ENCODE measurements around the gene KLHDC10. TPM values are rescaled to one million over a fixed set of nuclear protein-coding genes. Genes with fewer than 3 reads are reported as not detected.
"Not testable (repeated sequence)": the region's sequence is repeated elsewhere in the genome, so short reads cannot be mapped to it uniquely, and the experiment has no call there.

The KLHDC10 gene
- total and polyA plus RNA-seq, 2 experiments from 2014 or later, result 7.2 to 29.0 TPM

GRCh38 chr7:130180571-130181262 lies 110.4 kb downstream of the KLHDC10 start:
- H3K9me3 ChIP-seq (ENCODE audit: low read depth), result no peaks in the 10 kb centered on the region
- WGBS (ENCODE audit: low lambda C conversion rate, missing lambda C conversion rate), result 98% methylated on average over 9 of the region's 9 CpGs
- H3K36me3 ChIP-seq (replicated peaks; ENCODE audit: insufficient read depth, low read depth), result no peaks in the 10 kb centered on the region

DNA sequence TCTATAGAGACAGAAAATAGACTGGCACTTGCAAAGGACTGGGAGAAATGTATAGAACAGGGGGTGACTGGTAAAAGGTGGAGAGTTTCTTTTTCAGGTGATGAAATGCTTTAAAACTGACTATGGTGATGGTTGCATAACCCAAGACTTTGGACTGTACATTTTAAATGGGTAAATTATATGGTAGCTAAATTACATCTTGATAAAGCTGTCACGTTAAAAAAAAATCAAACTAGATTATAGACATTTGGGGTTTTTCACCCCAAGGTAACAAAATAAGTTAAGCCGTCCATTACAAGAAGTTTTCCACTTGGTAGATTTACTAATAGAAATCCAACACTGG lies 110.9 kb downstream of the KLHDC10 start:
- TF ChIP-seq EZH2 (IDR thresholded peaks at IDR 0.05; ENCODE audit: borderline replicate concordance), result no peak
- TF ChIP-seq CTCF (IDR thresholded peaks at IDR 0.05; ENCODE audit: poor library complexity), result no peak
- TF ChIP-seq EZH2phosphoT487 (IDR thresholded peaks at IDR 0.05; ENCODE audit: low read depth, severe bottlenecking, unreplicated experiment), result no peak
- H4K20me1 ChIP-seq (ENCODE audit: insufficient read depth, poor library complexity, severe bottlenecking), result no peaks in the 10 kb centered on the region
- DNase-seq (ENCODE audit: low spot score), result no peak
- H3K4me2 ChIP-seq, result no peak overlapping the region
- H3K9me2 ChIP-seq (replicated peaks; ENCODE audit: insufficient read depth), result no peaks in the 10 kb centered on the region
- no peaks in the 10 kb centered on the region for H3K36me3 ChIP-seq (replicated peaks; ENCODE audit: insufficient read depth, low read depth)
- H3K27me3 ChIP-seq, result no peaks in the 10 kb centered on the region
- H2AFZ ChIP-seq, result no peak overlapping the region
- 94% methylated on average over 2 of the region's 2 CpGs for WGBS (ENCODE audit: low lambda C conversion rate, missing lambda C conversion rate)
- H3K4me3 ChIP-seq, result no peak overlapping the region
- H3K9me3 ChIP-seq (ENCODE audit: low read depth), result no peaks in the 10 kb centered on the region
- H3K4me1 ChIP-seq (ENCODE audit: insufficient read depth), result no peaks in the 10 kb centered on the region
- no peak overlapping the region for H3K27ac ChIP-seq
- H3K79me2 ChIP-seq, result peaks cover 2% of the 10 kb centered on the region

More at GRCh38 chr7:130180571-130181262, 110.4 kb downstream of the KLHDC10 start:
- no peak for TF ChIP-seq CTCF (IDR thresholded peaks at IDR 0.05; ENCODE audit: poor library complexity)
- TF ChIP-seq EZH2 (IDR thresholded peaks at IDR 0.05; ENCODE audit: borderline replicate concordance), result no peak
- TF ChIP-seq EZH2phosphoT487 (IDR thresholded peaks at IDR 0.05; ENCODE audit: low read depth, severe bottlenecking, unreplicated experiment), result no peak
- no peak overlapping the region for H3K27ac ChIP-seq
- DNase-seq (ENCODE audit: low spot score), result no peak
- H3K4me2 ChIP-seq, result no peak overlapping the region
- H4K20me1 ChIP-seq (ENCODE audit: insufficient read depth, poor library complexity, severe bottlenecking), result no peaks in the 10 kb centered on the region
- no peak overlapping the region for H2AFZ ChIP-seq
- H3K4me1 ChIP-seq (ENCODE audit: insufficient read depth), result no peaks in the 10 kb centered on the region
- H3K27me3 ChIP-seq, result no peaks in the 10 kb centered on the region
- H3K9me2 ChIP-seq (replicated peaks; ENCODE audit: insufficient read depth), result no peaks in the 10 kb centered on the region
- H3K4me3 ChIP-seq, result no peak overlapping the region
- no peaks in the 10 kb centered on the region for H3K79me2 ChIP-seq

GRCh38 chr7:130182990-130183389 lies 112.7 kb downstream of the KLHDC10 start:
- Histone ChIP-seq H3K9me3 (ENCODE audit: low read depth) (no peaks in the 10 kb centered on the region), H3K9me2 (replicated peaks; ENCODE audit: insufficient read depth) (no peaks in the 10 kb centered on the region), H3K27ac (peak overlapping the region; percentile 11), H3K36me3 (replicated peaks; ENCODE audit: insufficient read depth, low read depth) (no peaks in the 10 kb centered on the region), H3K4me3 (no peak overlapping the region), H3K79me2 (peaks cover 5% of the 10 kb centered on the region), H3K4me2 (no peak overlapping the region), H4K20me1 (ENCODE audit: insufficient read depth, poor library complexity, severe bottlenecking) (no peaks in the 10 kb centered on the region), H2AFZ (no peak overlapping the region), H3K4me1 (ENCODE audit: insufficient read depth) (no peaks in the 10 kb centered on the region), H3K27me3 (no peaks in the 10 kb centered on the region)
- no peak for DNase-seq (ENCODE audit: low spot score)
- TF ChIP-seq CTCF (IDR thresholded peaks at IDR 0.05; ENCODE audit: poor library complexity) (no peak), EZH2 (IDR thresholded peaks at IDR 0.05; ENCODE audit: borderline replicate concordance) (no peak), EZH2phosphoT487 (IDR thresholded peaks at IDR 0.05; ENCODE audit: low read depth, severe bottlenecking, unreplicated experiment) (no peak)
- 46% methylated on average over 2 of the region's 2 CpGs for WGBS (ENCODE audit: low lambda C conversion rate, missing lambda C conversion rate)

GRCh38 chr7:130184349-130184748 lies 114.0 kb downstream of the KLHDC10 start:
- H3K4me3 ChIP-seq; H3K27me3 ChIP-seq; H3K4me2 ChIP-seq; DNase-seq (ENCODE audit: low spot score); H3K9me2 ChIP-seq (replicated peaks; ENCODE audit: insufficient read depth); H2AFZ ChIP-seq; H3K36me3 ChIP-seq (replicated peaks; ENCODE audit: insufficient read depth, low read depth); H4K20me1 ChIP-seq (ENCODE audit: insufficient read depth, poor library complexity, severe bottlenecking); H3K27ac ChIP-seq; H3K79me2 ChIP-seq; H3K9me3 ChIP-seq (ENCODE audit: low read depth); H3K4me1 ChIP-seq (ENCODE audit: insufficient read depth): not testable (repeated sequence)
- 86% methylated on average over 5 of the region's 5 CpGs for WGBS (ENCODE audit: low lambda C conversion rate, missing lambda C conversion rate)

Small RNAs within 50 kb of the gene (small RNA-seq; reads per million reads assigned to genes)
- not detected for gene RNA5SP245

Other genes with a start within 250 kb of the KLHDC10 start
- 61.6 and 73.4 TPM in 2 replicates for gene UBE2H, start 117.6 kb upstream of the KLHDC10 start, total RNA-seq
- 85.5 and 98.9 TPM in 2 replicates for gene UBE2H, start 117.6 kb upstream of the KLHDC10 start, polyA plus RNA-seq
- gene ZC3HC1, start 19.2 kb upstream of the KLHDC10 start, total RNA-seq, result 18.8 and 31.1 TPM in 2 replicates
- gene ZC3HC1, start 19.2 kb upstream of the KLHDC10 start, polyA plus RNA-seq, result 19.6 and 20.1 TPM in 2 replicates
- gene TMEM209, start 134.9 kb downstream of the KLHDC10 start, total RNA-seq, result 13.6 and 14.2 TPM in 2 replicates
- gene TMEM209, start 134.9 kb downstream of the KLHDC10 start, polyA plus RNA-seq, result 14.1 and 16.1 TPM in 2 replicates
- not detected in 2 replicates for gene SSMEM1, start 137.3 kb downstream of the KLHDC10 start, total RNA-seq
- gene SSMEM1, start 137.3 kb downstream of the KLHDC10 start, polyA plus RNA-seq, result not detected in 2 replicates
- 198 and 298 TPM in 2 replicates for gene CPA2, start 196.3 kb downstream of the KLHDC10 start, total RNA-seq
- 284 and 303 TPM in 2 replicates for gene CPA2, start 196.3 kb downstream of the KLHDC10 start, polyA plus RNA-seq
- 1.1 and 2.1 TPM in 2 replicates for gene CPA4, start 222.6 kb downstream of the KLHDC10 start, total RNA-seq
- gene CPA4, start 222.6 kb downstream of the KLHDC10 start, polyA plus RNA-seq, result 1.9 and 3.3 TPM in 2 replicates